T-cell (primary cell): Measurements from ENCODE around the gene PLA2G2E. TPM values are rescaled to one million over a fixed set of nuclear protein-coding genes. Genes with fewer than 3 reads are reported as not detected.
"Not testable (repeated sequence)": the region's sequence is repeated elsewhere in the genome, so short reads cannot be mapped to it uniquely, and the experiment has no call there.

ENCODE experiments used
- ATAC-seq, 4 experiments: fragments of 200-7000 bp in 3 of 4; fragments of 150-1000 bp in 1 of 4; cut with Tn5 transposase; replicated peaks in 1 of 4; 1 replicate in 3 of 4; 2 replicates in 1 of 4; pipeline ENCODE4 v1.10.0; 2021; ENCODE audit warnings: moderate library complexity in 3 of 4, mild to moderate bottlenecking in 2 of 4, moderate number of reproducible peaks in 1 of 4
- CTCF ChIA-PET, 2 donors: fragments of 300-600 bp; sonication (Branson Sonifier 250); formaldehyde crosslinking; loops; one replicate each; lab custom pipeline; 2022; ENCODE audit warnings: antibody characterized with exemption in 2 of 2; lab: Charles Lee
- POLR2A ChIA-PET, 2 donors: fragments of 300-600 bp; sonication (Branson Sonifier 250); formaldehyde crosslinking; loops; one replicate each; lab custom pipeline; 2022; ENCODE audit warnings: antibody characterized with exemption in 2 of 2; lab: Charles Lee
- DNase-seq, 35 experiments: peaks; one replicate each; pipeline versions ENCODE4 v3.0.0 to v3.0.0-alpha.2; 2013 to 2023
- H3K27ac ChIP-seq: one replicate; pipeline ENCODE4 v1.5.1; 2013; ENCODE audit warnings: low read length
- H3K27me3 ChIP-seq, 2 experiments: replicated peaks in 1 of 2; 1 replicate in 1 of 2; 2 replicates in 1 of 2; pipeline versions ENCODE4 v1.6.1 to v1.7.0; 2013; ENCODE audit warnings: low read length in 1 of 2, mixed read lengths in 1 of 2; ENCODE audit not compliant: control insufficient read depth in 2 of 2, insufficient read depth in 2 of 2; ENCODE audit errors: extremely low read depth in 1 of 2
- H3K36me3 ChIP-seq, 2 donors: 1 replicate in 1 of 2; 2 replicates in 1 of 2; pipeline versions ENCODE4 v1.6.1 to v1.7.0; 2013; ENCODE audit warnings: low read length in 1 of 2; ENCODE audit not compliant: control insufficient read depth in 2 of 2, insufficient read depth in 1 of 2; ENCODE audit errors: extremely low read depth in 1 of 2
- H3K4me1 ChIP-seq, 2 experiments: 1 replicate in 1 of 2; 2 replicates in 1 of 2; pipeline versions ENCODE4 v1.6.1 to v1.7.0; 2013; ENCODE audit warnings: low read length in 2 of 2, mixed read lengths in 1 of 2; ENCODE audit not compliant: insufficient read depth in 2 of 2, control insufficient read depth in 1 of 2; ENCODE audit errors: extremely low read depth in 1 of 2
- H3K4me3 ChIP-seq, 2 donors: 1 replicate in 1 of 2; 2 replicates in 1 of 2; pipeline versions ENCODE4 v1.5.1 to v1.7.0; 2013; ENCODE audit warnings: mild to moderate bottlenecking in 2 of 2, low read length in 1 of 2, moderate library complexity in 1 of 2; ENCODE audit not compliant: control insufficient read depth in 1 of 2; ENCODE audit errors: extremely low read depth in 1 of 2
- H3K9me3 ChIP-seq: 2 replicates; pipeline ENCODE4 v1.7.0; 2013
- H3K27ac Mint-ChIP-seq, 2 donors: one replicate each; pipeline ENCODE4 v1.8.0; 2020 to 2021; ENCODE audit warnings: mild to moderate bottlenecking in 2 of 2, mixed read lengths in 2 of 2
- H3K27me3 Mint-ChIP-seq, 2 donors: one replicate each; pipeline ENCODE4 v1.8.0; 2021 to 2022; ENCODE audit warnings: mixed read lengths in 2 of 2
- H3K36me3 Mint-ChIP-seq: one replicate; pipeline ENCODE4 v1.8.0; 2021; ENCODE audit warnings: mixed read lengths
- H3K4me1 Mint-ChIP-seq, 3 donors: one replicate each; pipeline ENCODE4 v1.8.0; 2020 to 2022; ENCODE audit warnings: mixed read lengths in 3 of 3, mild to moderate bottlenecking in 1 of 3
- H3K4me3 Mint-ChIP-seq, 3 donors: one replicate each; pipeline ENCODE4 v1.8.0; 2020 to 2022; ENCODE audit warnings: mild to moderate bottlenecking in 3 of 3, mixed read lengths in 3 of 3, moderate library complexity in 3 of 3
- H3K9me3 Mint-ChIP-seq, 3 donors: one replicate each; pipeline ENCODE4 v1.8.0; 2020 to 2022; ENCODE audit warnings: mixed read lengths in 3 of 3
- WGBS: methylation state at CpG from one replicate; pipeline ENCODE4 v1.1.5; 2013; ENCODE audit warnings: missing lambda C conversion rate; ENCODE audit not compliant: insufficient coverage; 5-methylcytosine and 5-hydroxymethylcytosine counted together
- total RNA-seq, 35 experiments: library from RNA in 6 of 35; stranded (reverse) in 6 of 35; fragments of 120-200 nt in 1 of 35; gene quantifications; one replicate each; pipeline versions ENCODE4 v1.2.1 to v1.2.4 and lab custom pipeline; 2013 to 2026

Gene PLA2G2E
- total RNA-seq, 5 donors from 2014 or later (not counting 1 experiment from before 2014, with no cell fraction given) = not detected

GRCh38 chr1:19938472-19938871 is 15.1 kb upstream of the PLA2G2E start:
- POLR2A ChIA-PET = no interaction called here
- CTCF ChIA-PET = no interaction called here
- Mint-ChIP-seq H3K27me3 (peaks cover 1 to 4% of the 10 kb centered on the region in 2 donors), H3K4me1 (no peaks in the 10 kb centered on the region), H3K9me3 (no peaks in the 10 kb centered on the region), H3K4me3 (no peak overlapping the region), H3K27ac (no peak overlapping the region), H3K36me3 (no peaks in the 10 kb centered on the region)
- DNase-seq (no peak), ATAC-seq (no peak)
- H3K9me3 ChIP-seq = no peaks in the 10 kb centered on the region
- no peaks in the 10 kb centered on the region for H3K36me3 ChIP-seq
- H3K4me3 ChIP-seq = no peak overlapping the region
- peaks cover 0 to 11% of the 10 kb centered on the region in 2 experiments for H3K27me3 ChIP-seq
- no peaks in the 10 kb centered on the region for H3K4me1 ChIP-seq
- no peak overlapping the region for H3K27ac ChIP-seq
- no CpG with 5 or more reads among the region's 1 CpG for WGBS

GRCh38 chr1:19936061-19936750 is 12.8 kb upstream of the PLA2G2E start:
- Mint-ChIP-seq H3K36me3 (no peaks in the 10 kb centered on the region), H3K27ac (no peak overlapping the region), H3K9me3 (peaks cover 8 to 19% (median 15%) of the 10 kb centered on the region in 3 donors), H3K27me3 (peaks cover 1 to 4% of the 10 kb centered on the region in 2 donors), H3K4me3 (no peak overlapping the region), H3K4me1 (no peaks in the 10 kb centered on the region)
- Histone ChIP-seq H3K36me3 (no peaks in the 10 kb centered on the region), H3K4me1 (no peaks in the 10 kb centered on the region), H3K9me3 (no peaks in the 10 kb centered on the region), H3K27me3 (peaks cover 0 to 13% of the 10 kb centered on the region in 2 experiments), H3K4me3 (no peak overlapping the region), H3K27ac (no peak overlapping the region)
- DNase-seq (no peak), ATAC-seq (no peak)
- POLR2A ChIA-PET = interaction anchor here in 1 of 2 donors (0.6 to 0.7 kb wide), 2 partner anchors 243 to 1286 kb away, joined by 3 to 10 read pairs; no protein-coding TSS in a partner anchor
- CTCF ChIA-PET = no interaction called here
- WGBS = no CpG with 5 or more reads among the region's 3 CpGs

GRCh38 chr1:19934336-19934735 is 10.9 kb upstream of the PLA2G2E start:
- H3K27ac ChIP-seq = no peak overlapping the region
- H3K27me3 Mint-ChIP-seq = peaks cover 1 to 3% of the 10 kb centered on the region in 2 donors
- H3K27ac Mint-ChIP-seq = no peak overlapping the region
- H3K4me3 Mint-ChIP-seq = no peak overlapping the region
- no peak overlapping the region for H3K4me3 ChIP-seq
- no peaks in the 10 kb centered on the region for H3K4me1 Mint-ChIP-seq
- no peaks in the 10 kb centered on the region for H3K36me3 ChIP-seq
- no peaks in the 10 kb centered on the region for H3K4me1 ChIP-seq
- peaks cover 0 to 14% of the 10 kb centered on the region in 2 experiments for H3K27me3 ChIP-seq
- ATAC-seq (no peak), DNase-seq (no peak)
- no peaks in the 10 kb centered on the region for H3K36me3 Mint-ChIP-seq
- H3K9me3 Mint-ChIP-seq = peaks cover 17 to 35% (median 20%) of the 10 kb centered on the region in 3 donors
- 88% methylated on average over 5 of the region's 7 CpGs for WGBS
- no peaks in the 10 kb centered on the region for H3K9me3 ChIP-seq
- CTCF ChIA-PET = no interaction called here
- POLR2A ChIA-PET = no interaction called here

- POLR2A ChIA-PET = no interaction called here
- no peaks in the 10 kb centered on the region for H3K36me3 ChIP-seq
- ATAC-seq (no peak), DNase-seq (no peak)
- H3K27ac Mint-ChIP-seq = no peak overlapping the region
- no peak overlapping the region for H3K4me3 ChIP-seq
- H3K4me3 Mint-ChIP-seq = no peak overlapping the region
- H3K36me3 Mint-ChIP-seq = no peaks in the 10 kb centered on the region
- H3K4me1 ChIP-seq = no peaks in the 10 kb centered on the region
- peaks cover 1 to 6% of the 10 kb centered on the region in 2 donors for H3K27me3 Mint-ChIP-seq
- no peaks in the 10 kb centered on the region for H3K4me1 Mint-ChIP-seq
- 29% methylated on average over 1 of the region's 1 CpG for WGBS
- CTCF ChIA-PET = no interaction called here
- H3K9me3 ChIP-seq = no peaks in the 10 kb centered on the region
- peaks cover 17 to 36% (median 22%) of the 10 kb centered on the region in 3 donors for H3K9me3 Mint-ChIP-seq
- peaks cover 0 to 14% of the 10 kb centered on the region in 2 experiments for H3K27me3 ChIP-seq
- H3K27ac ChIP-seq = no peak overlapping the region
Measured at GRCh38 chr1:19932866-19933265, 9.4 kb upstream of the PLA2G2E start.

- H3K4me3 ChIP-seq, H3K36me3 ChIP-seq, H3K27ac Mint-ChIP-seq, H3K4me3 Mint-ChIP-seq, H3K4me1 ChIP-seq, CTCF ChIA-PET, DNase-seq, H3K9me3 ChIP-seq, ATAC-seq, H3K4me1 Mint-ChIP-seq, H3K27ac ChIP-seq, POLR2A ChIA-PET, H3K36me3 Mint-ChIP-seq: not testable (repeated sequence)
- Mint-ChIP-seq H3K27me3 (peaks cover 2 to 16% of the 10 kb centered on the region in 2 donors), H3K9me3 (peaks cover 9 to 26% (median 15%) of the 10 kb centered on the region in 3 donors)
- WGBS = no CpG with 5 or more reads among the region's 3 CpGs
- H3K27me3 ChIP-seq = peaks cover 0 to 14% of the 10 kb centered on the region in 2 experiments
Measured at GRCh38 chr1:19927130-19927421, 3.7 kb upstream of the PLA2G2E start.

GRCh38 chr1:19926296-19927129 is 3.1 kb upstream of the PLA2G2E start:
- H3K36me3 ChIP-seq = no peaks in the 10 kb centered on the region
- Mint-ChIP-seq H3K36me3 (no peaks in the 10 kb centered on the region), H3K9me3 (peaks cover 9 to 21% (median 10%) of the 10 kb centered on the region in 3 donors), H3K4me1 (no peaks in the 10 kb centered on the region), H3K27ac (no peak overlapping the region), H3K27me3 (peaks cover 2 to 16% of the 10 kb centered on the region in 2 donors), H3K4me3 (no peak overlapping the region)
- no peak for ATAC-seq
- DNase-seq = no peak
- H3K4me1 ChIP-seq = no peaks in the 10 kb centered on the region
- ChIA-PET CTCF (no interaction called here), POLR2A (no interaction called here)
- H3K9me3 ChIP-seq = no peaks in the 10 kb centered on the region
- H3K27ac ChIP-seq = no peak overlapping the region
- 100% methylated on average over 1 of the region's 8 CpGs for WGBS
- no peak overlapping the region for H3K4me3 ChIP-seq
- peaks cover 0 to 18% of the 10 kb centered on the region in 2 experiments for H3K27me3 ChIP-seq
